Measurements from ENCODE around the gene B3GNT5. TPM values are rescaled to one million over a fixed set of nuclear protein-coding genes. Genes with fewer than 3 reads are reported as not detected.

The B3GNT5 gene
- total and polyA plus RNA-seq, 2 donors (not counting 3 experiments of a cell fraction or from before 2014, with no cell fraction given): 4.1 to 25.6 TPM

- Histone ChIP-seq H3K9ac (replicated peaks; ENCODE audit: extremely low read depth, insufficient read depth, low read length) (no peak overlapping the region), H3K9me3 (replicated peaks; ENCODE audit: control insufficient read depth, insufficient read depth, low read length) (no peaks in the 10 kb centered on the region), H3K4me1 (ENCODE audit: control insufficient read depth, extremely low read depth, insufficient read depth, low read length) (no peaks in the 10 kb centered on the region), H3K27ac (ENCODE audit: insufficient read depth, low read depth, low read length) (no peak overlapping the region), H3K79me2 (ENCODE audit: control insufficient read depth, insufficient read depth, low read length) (no peaks in the 10 kb centered on the region), H3K4me3 (replicated peaks in 1 of 3; ENCODE audit: insufficient read depth in 1 of 3, low read depth in 1 of 3, low read length in 3 of 3) (no peak overlapping the region), H4K20me1 (replicated peaks; ENCODE audit: control insufficient read depth, extremely low read depth, insufficient read depth, low read length) (no peaks in the 10 kb centered on the region), H3K27me3 (ENCODE audit: control insufficient read depth in 2 of 2, insufficient read depth in 2 of 2, low read length in 2 of 2) (peaks cover 0 to 7% of the 10 kb centered on the region in 2 experiments), H2AFZ (ENCODE audit: low read depth, low read length) (no peak overlapping the region), H3K36me3 (ENCODE audit: control insufficient read depth in 2 of 2, extremely low read depth in 1 of 2, insufficient read depth in 2 of 2, low read length in 2 of 2) (no peaks in the 10 kb centered on the region), H3K9me1 (replicated peaks; ENCODE audit: control insufficient read depth, extremely low read depth, insufficient read depth, low read length) (no peaks in the 10 kb centered on the region), H3K4me2 (ENCODE audit: insufficient read depth, low read length) (no peak overlapping the region)
- no peak for DNase-seq (ENCODE audit: low read depth, low spot score)
- TF ChIP-seq MYC (IDR thresholded peaks at IDR 0.05; ENCODE audit: low read depth, low read length): no peak
- TF ChIP-seq FOS (IDR thresholded peaks at IDR 0.05; ENCODE audit: borderline replicate concordance, insufficient read depth, low read length): no peak
- no peak for TF ChIP-seq EZH2 (IDR thresholded peaks at IDR 0.05; ENCODE audit: borderline replicate concordance, low read depth, low read length, severe bottlenecking)
- TF ChIP-seq CTCF (IDR thresholded peaks at IDR 0.05; ENCODE audit: extremely low read depth in 1 of 2, insufficient read depth in 1 of 2, low read depth in 1 of 2, low read length in 2 of 2): no peak
- no peak for TF ChIP-seq GATA2 (IDR thresholded peaks at IDR 0.05; ENCODE audit: insufficient read depth, insufficient read length, low read depth, low read length)
- no peak for TF ChIP-seq MAX (IDR thresholded peaks at IDR 0.05; ENCODE audit: insufficient read depth, insufficient read length)
- no peak for TF ChIP-seq POLR2A (IDR thresholded peaks at IDR 0.05; ENCODE audit: low read depth, low read length)
- no peak for TF ChIP-seq JUN (IDR thresholded peaks at IDR 0.05; ENCODE audit: borderline replicate concordance, insufficient read depth, insufficient read length, low read depth)
- no peak for TF ChIP-seq POLR2AphosphoS5 (IDR thresholded peaks at IDR 0.05; ENCODE audit: insufficient read depth, low read depth, low read length)
- intact Hi-C loops (cut with micrococcal nuclease) (no loop called here), dilution Hi-C loops (cut with MboI; ENCODE audit: extremely low pct_ligation_motif_present, low sequenced_read_pairs) (no loop called here)
- ChIA-PET CTCF (interaction anchor here (0.6 to 1.1 kb wide), 2 partner anchors 35 to 1654 kb away, joined by 3 read pairs; no protein-coding TSS in a partner anchor), POLR2A (no interaction called here)
- no TSS peak for BruUV-seq (replicated peaks)
- no peak for FAIRE-seq
These were observed 32.2 kb upstream of the B3GNT5 start for GRCh38 chr3:183220828-183221227.
